Measurements from ENCODE around the gene ERBB4.

Gene ERBB4

GRCh38 chr2:212289301-212289700 is 249.3 kb downstream of the ERBB4 start:
- Histone ChIP-seq H3K36me3 (replicated peaks; ENCODE audit: insufficient read depth, low read length) (no peaks in the 10 kb centered on the region), H3K4me3 (ENCODE audit: low read length) (no peak overlapping the region), H3K4me2 (ENCODE audit: low read depth, low read length) (no peak overlapping the region), H3K4me1 (ENCODE audit: low read length) (no peaks in the 10 kb centered on the region), H3K27ac (ENCODE audit: low read length) (no peak overlapping the region), H4K20me1 (ENCODE audit: insufficient read depth, low read length) (no peaks in the 10 kb centered on the region), H3K79me2 (ENCODE audit: low read length) (no peaks in the 10 kb centered on the region), H3K9ac (ENCODE audit: low read length) (no peak overlapping the region), H3F3A (ENCODE audit: insufficient read depth, low read length) (no peaks in the 10 kb centered on the region), H3K9me3 (replicated peaks; ENCODE audit: insufficient read depth, low read length) (no peaks in the 10 kb centered on the region), H2AFZ (ENCODE audit: low read length) (no peak overlapping the region), H3K9me2 (replicated peaks; ENCODE audit: insufficient read depth, low read length) (no peaks in the 10 kb centered on the region), H3K27me3 (replicated peaks; ENCODE audit: insufficient read depth, low read length) (no peaks in the 10 kb centered on the region)
- TF ChIP-seq, protein P1, sequence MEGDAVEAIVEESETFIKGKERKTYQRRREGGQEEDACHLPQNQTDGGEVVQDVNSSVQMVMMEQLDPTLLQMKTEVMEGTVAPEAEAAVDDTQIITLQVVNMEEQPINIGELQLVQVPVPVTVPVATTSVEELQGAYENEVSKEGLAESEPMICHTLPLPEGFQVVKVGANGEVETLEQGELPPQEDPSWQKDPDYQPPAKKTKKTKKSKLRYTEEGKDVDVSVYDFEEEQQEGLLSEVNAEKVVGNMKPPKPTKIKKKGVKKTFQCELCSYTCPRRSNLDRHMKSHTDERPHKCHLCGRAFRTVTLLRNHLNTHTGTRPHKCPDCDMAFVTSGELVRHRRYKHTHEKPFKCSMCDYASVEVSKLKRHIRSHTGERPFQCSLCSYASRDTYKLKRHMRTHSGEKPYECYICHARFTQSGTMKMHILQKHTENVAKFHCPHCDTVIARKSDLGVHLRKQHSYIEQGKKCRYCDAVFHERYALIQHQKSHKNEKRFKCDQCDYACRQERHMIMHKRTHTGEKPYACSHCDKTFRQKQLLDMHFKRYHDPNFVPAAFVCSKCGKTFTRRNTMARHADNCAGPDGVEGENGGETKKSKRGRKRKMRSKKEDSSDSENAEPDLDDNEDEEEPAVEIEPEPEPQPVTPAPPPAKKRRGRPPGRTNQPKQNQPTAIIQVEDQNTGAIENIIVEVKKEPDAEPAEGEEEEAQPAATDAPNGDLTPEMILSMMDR (IDR thresholded peaks at IDR 0.05; ENCODE audit: low read length): no peak
- no peak for TF ChIP-seq EZH2 (optimal IDR thresholded peaks at IDR 0.05; ENCODE audit: low read depth, low read length)
- no peak for TF ChIP-seq EZH2phosphoT487 (IDR thresholded peaks at IDR 0.05; ENCODE audit: low read length)
- DNase-seq: no peak

DNA sequence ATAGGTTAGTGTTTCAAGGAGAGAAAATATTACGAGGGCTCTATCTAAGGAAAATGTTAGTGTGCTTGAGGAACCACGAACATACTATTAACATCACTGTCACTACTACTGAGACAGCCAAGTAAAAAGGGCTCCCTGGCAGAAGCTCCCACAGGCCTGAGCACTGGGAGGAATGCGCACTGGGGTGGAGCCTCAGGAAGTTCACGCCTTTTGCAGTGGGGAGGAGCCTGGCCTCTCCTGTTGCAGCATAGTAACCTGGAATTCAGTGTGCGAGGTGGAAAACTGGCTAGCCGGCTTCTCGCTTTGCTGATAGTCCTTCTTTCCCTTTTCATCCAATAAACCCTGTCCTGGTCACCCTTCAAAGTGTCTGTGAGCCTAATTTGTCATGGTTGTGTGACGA is 250.3 kb downstream of the ERBB4 start:
- Histone ChIP-seq H3F3A (ENCODE audit: insufficient read depth, low read length) (no peaks in the 10 kb centered on the region), H3K27me3 (replicated peaks; ENCODE audit: insufficient read depth, low read length) (no peaks in the 10 kb centered on the region), H2AFZ (ENCODE audit: low read length) (no peak overlapping the region), H3K4me3 (ENCODE audit: low read length) (no peak overlapping the region), H3K9me3 (replicated peaks; ENCODE audit: insufficient read depth, low read length) (no peaks in the 10 kb centered on the region), H3K36me3 (replicated peaks; ENCODE audit: insufficient read depth, low read length) (no peaks in the 10 kb centered on the region), H4K20me1 (ENCODE audit: insufficient read depth, low read length) (no peaks in the 10 kb centered on the region), H3K4me1 (ENCODE audit: low read length) (no peaks in the 10 kb centered on the region), H3K27ac (ENCODE audit: low read length) (no peak overlapping the region), H3K9ac (ENCODE audit: low read length) (no peak overlapping the region), H3K79me2 (ENCODE audit: low read length) (no peaks in the 10 kb centered on the region), H3K9me2 (replicated peaks; ENCODE audit: insufficient read depth, low read length) (no peaks in the 10 kb centered on the region), H3K4me2 (ENCODE audit: low read depth, low read length) (no peak overlapping the region)
- TF ChIP-seq, protein P1 (IDR thresholded peaks at IDR 0.05; ENCODE audit: low read length): no peak
- TF ChIP-seq EZH2phosphoT487 (IDR thresholded peaks at IDR 0.05; ENCODE audit: low read length) (no peak), EZH2 (optimal IDR thresholded peaks at IDR 0.05; ENCODE audit: low read depth, low read length) (no peak)
- DNase-seq: no peak

DNA sequence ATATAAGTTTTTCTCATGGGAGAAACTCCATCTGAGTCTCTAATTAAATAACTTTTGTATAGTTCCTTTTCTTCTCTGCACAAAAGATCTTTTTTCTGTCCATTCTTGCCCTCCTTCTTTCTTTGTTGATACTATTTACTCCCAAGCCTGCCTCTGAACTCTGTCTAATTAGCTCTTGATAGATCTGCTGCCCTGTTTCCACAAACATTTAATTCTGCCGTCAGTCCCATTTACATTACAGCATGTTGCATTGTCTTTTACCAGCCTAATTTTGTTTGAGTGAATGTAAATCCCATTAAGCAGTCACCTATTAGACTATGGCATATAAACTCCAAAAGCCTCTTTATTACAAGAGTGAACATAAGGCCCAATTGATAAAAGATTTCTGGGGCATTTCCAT is 254.4 kb downstream of the ERBB4 start:
- Histone ChIP-seq H4K20me1 (ENCODE audit: insufficient read depth, low read length) (no peaks in the 10 kb centered on the region), H3K36me3 (replicated peaks; ENCODE audit: insufficient read depth, low read length) (no peaks in the 10 kb centered on the region), H3K27me3 (replicated peaks; ENCODE audit: insufficient read depth, low read length) (no peaks in the 10 kb centered on the region), H3K4me3 (ENCODE audit: low read length) (no peak overlapping the region), H3K9me2 (replicated peaks; ENCODE audit: insufficient read depth, low read length) (no peaks in the 10 kb centered on the region), H3K27ac (ENCODE audit: low read length) (no peak overlapping the region), H3F3A (ENCODE audit: insufficient read depth, low read length) (no peaks in the 10 kb centered on the region), H3K4me2 (ENCODE audit: low read depth, low read length) (no peak overlapping the region), H3K79me2 (ENCODE audit: low read length) (no peaks in the 10 kb centered on the region), H3K9me3 (replicated peaks; ENCODE audit: insufficient read depth, low read length) (no peaks in the 10 kb centered on the region), H2AFZ (ENCODE audit: low read length) (no peak overlapping the region), H3K4me1 (ENCODE audit: low read length) (no peaks in the 10 kb centered on the region), H3K9ac (ENCODE audit: low read length) (no peak overlapping the region)
- TF ChIP-seq EZH2phosphoT487 (IDR thresholded peaks at IDR 0.05; ENCODE audit: low read length) (no peak), EZH2 (optimal IDR thresholded peaks at IDR 0.05; ENCODE audit: low read depth, low read length) (no peak)
- TF ChIP-seq, protein P1 (IDR thresholded peaks at IDR 0.05; ENCODE audit: low read length): no peak
- DNase-seq: no peak

All from MM.1S (cell line).